HG02678 (cell line): Measurements from ENCODE around the gene MEN1.

Source experiments
- ATAC-seq: cut with Tn5 transposase; IDR thresholded peaks from one replicate; pipeline ENCODE4 v1.9.1; 2021; ENCODE audit warnings: mild to moderate bottlenecking, moderate library complexity; ENCODE audit not compliant: unreplicated experiment

MEN1 gene

DNA sequence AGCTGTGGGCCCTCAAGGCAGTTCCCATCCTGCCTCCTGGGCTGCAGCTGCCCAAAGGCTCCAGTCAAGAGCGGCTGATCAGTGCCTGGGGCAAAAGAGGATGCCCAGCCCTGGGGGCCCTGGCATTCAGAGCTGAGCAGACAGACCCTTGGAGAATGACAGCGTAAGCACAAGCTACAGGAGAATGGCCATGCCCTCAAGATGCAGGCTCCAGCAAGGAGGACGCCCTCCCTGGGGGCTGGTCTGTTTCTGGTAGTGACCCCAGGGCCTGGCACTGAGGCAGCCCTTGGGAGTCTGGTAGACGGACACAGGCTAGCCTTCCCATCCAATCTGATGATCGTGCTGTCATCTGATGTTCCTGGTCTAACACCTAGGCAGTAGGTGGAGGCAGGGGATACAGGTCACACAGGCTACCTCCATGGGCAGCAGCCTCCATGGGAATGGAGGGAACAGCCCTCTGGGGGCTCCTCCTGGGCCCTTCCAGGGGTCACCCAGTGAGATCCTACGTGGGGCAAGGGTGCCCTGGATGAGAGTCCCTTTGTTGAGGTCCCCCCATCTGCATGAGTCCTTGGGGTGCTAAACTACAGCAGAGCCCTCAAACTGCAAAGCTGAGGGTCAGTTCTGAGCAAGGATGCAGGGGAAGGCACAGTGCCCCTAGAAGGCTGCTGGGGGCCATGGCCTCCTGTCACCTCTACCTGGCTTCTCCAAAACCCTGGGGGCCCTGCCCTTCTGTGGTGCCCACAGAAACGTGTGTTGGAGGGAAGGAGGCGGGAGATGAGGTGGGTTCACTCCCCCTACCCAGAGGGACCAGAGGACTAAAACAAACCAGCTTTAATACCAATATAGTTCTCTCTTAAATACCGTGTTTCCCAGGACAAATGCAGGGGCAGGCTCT, 21.8 kb downstream of the MEN1 start:
- no peak for ATAC-seq

DNA sequence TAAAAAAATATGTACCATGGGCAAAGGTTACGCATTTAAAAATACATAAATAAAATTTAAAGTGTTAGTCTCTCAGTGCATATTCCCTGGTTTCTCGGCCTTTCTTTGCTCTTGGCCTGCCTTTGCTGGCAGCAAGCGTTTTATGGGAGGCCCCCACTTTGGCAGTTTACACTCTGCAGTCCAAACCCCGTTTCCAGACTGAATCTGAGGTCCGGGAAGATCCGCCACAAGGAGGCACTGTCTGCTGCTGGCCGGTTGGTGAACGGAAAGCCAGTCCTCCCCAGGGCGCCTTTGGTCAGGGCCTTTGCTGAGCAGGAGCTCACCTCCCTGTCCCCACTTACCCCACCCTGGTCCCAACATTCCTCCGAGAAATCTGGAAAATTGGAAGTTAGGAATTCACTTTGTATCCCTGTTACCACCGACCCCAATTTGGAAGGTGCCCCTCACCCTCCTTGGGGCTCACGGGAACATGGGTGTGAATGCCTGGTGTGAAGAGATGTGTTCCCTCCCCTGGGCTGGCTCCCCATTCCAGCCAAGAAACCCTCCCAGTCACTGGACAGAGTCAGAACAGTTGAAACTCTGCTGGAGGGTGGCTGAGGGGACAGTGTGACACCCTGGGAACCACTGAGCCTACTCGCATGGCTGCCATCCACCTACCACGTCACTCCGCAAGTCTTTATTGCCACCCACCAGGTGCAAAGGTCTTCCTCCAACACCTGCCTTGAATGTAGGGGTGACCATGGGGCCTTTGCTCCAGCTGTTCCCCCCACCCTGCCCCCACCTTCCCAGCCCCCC, 22.6 kb downstream of the MEN1 start:
- no peak for ATAC-seq

DNA sequence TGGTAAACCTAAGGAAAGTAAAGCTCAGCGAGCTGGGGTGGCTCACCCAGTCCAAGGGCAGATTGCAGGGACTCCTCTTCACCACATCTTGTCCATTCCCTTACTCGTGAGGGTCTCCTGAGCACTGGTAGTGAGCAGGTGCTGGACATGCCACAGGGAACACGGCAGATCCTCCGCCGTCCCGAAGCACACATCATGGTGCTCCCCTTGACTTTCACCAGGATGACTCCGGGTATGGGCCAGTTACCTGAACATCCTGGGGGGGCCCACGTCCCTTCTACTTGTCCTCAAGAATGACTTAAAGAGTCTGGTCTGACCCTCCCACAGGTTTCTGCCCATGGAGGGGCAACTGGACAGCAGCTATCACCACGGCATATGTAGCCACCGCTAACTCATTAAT, 24.0 kb downstream of the MEN1 start:
- no peak for ATAC-seq

DNA sequence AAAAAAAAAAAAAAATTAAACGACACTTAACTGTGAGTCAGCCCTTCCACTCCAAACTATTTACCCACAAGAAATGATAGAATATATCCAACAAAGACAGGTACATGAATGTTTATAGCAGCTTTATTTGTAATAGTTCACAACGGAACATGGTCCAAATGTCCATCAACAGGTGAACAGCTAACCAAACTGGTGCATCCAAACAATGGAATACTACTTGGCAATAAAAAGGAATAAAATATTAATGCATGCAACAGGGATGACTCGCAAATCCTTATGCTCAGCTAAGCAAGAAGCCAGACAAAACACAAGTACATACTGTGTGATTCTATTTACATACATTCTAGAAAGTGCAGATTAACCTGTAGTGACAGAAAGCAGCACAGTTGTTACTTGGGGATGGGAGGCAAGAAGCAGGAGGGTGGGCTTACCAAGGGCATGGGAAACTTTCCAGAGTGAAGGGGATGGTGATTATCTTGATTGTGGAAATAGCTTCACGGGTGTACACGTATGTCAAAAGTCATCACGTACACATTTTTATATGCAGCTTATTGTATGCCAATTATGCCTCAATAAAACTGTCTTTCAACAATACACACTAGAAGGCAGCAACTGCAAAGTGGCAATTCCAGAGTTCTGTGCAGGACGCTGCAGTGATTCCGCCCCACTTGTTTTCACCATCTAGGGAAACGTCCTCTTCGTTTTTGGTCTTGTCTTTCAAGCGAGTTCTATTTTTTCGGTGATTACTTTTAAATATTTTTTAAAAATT, 25.4 kb downstream of the MEN1 start:
- ATAC-seq, result no peak

DNA sequence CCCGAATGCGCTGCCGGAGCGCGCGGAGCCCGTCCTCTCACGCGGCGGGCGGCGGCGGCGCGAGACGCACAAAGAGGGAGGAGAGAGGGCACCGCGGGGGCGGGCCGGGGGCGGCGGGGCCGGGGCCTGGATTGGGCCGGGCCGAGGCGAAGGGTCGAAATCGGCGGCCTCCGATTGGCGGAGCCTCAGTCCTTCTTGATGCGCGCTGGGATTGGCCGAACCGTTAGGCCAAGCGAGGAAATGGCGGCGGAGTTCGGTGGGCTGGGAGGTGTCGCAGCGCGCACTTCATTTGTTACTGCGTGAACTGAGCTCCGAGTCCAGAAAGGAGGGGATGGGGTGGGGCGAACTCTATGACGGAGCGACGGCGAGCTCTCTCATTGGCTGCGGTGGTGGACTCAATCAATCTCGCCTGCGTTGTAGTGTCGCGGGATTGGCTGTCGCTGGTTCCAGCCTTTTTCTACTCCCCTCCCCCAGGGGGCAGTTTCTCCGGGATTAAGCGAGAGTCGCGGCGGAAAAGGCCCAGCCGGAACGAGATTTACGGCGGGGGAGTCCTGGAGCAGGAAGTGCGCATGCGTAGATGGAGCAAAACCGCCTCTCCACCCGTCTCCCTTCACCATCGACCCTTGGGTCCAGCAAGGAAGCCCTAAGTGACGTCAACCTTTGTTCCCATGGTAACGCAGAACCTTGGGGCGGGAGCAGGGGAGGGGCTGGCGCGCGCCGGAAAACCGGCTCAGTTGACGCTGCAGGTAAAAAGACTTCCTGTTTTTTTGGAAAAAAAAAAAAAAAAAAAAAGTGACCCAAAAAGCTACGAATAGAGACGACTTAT, 31.7 kb downstream of the MEN1 start, which contains the start of gene SF1:
Gene SF1 (minus strand): TSS at position 70 of the 826 bp plus-strand sequence. CDS start 150 bp downstream, outside the sequence.
- peak; percentile 82 for ATAC-seq

DNA sequence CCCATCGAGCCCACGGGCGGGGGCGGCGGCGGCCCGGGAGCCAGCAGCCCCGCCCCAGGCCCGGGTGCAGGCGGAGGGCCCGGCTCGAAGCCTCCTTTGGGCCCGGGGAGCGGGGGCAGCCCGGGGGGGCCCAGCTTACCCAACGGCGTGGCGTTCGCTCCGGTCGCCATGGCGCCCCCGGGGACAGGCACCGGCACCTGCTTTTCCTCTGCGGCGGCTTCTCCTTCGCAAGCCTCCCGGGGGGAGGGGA, 32.2 kb downstream of the MEN1 start:
- ATAC-seq, result peak; percentile 12

DNA sequence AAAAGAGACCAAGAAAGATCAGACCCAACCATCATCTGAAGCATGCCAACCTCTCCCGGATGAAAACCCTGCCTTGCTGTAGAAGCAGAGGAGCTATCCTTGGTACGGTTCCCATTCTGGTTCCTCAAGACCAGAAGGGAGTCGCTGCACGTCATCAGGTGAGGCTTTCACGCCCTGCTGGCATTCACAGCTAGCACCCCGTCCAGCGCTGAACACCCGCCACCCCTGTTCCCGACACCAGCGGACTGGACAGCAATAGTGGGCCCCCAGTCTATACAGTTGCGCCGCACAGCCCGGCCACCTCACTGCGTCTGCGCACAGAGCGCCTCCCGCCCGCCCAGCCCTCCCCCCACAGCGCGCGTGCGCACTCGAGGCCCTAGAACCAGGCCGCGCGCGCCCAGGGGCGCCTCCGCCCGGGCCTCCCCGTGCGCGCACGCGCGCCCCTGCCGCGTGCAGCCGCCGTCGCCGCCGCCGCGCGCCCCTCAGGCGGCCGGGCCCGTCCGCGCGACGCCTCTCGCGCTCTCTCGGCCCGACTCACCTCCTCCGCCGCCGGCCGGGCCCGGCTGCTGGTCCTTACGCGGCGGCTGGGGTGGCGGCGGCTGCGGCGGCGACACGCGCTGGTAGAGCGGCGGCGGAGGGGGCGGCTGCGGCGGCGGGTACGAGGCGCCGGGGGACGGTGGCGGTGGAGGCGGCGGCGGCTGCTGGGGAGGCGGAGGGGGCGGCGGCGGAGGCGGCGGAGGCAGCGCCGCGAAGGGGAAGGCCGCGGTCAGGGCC, 32.7 kb downstream of the MEN1 start:
- no peak for ATAC-seq

DNA sequence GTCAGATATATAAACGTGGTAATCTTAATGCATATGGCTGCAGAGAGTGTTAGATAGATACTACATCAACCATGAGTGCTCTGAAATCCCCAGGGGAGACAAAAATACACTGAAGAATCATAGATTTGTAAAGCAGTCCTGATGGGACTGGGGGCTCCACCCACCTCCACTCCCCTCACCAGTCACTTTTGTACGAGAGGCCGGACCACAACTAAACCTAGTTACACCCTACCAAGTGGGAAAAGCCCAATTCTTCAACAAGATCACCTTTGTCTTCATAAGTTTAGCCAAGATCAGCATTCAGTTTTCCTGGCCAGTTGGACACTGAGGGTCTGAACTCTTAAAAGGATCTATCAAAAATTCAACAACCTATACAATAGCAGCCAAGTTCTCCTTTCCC, 33.5 kb downstream of the MEN1 start:
- no peak for ATAC-seq

DNA sequence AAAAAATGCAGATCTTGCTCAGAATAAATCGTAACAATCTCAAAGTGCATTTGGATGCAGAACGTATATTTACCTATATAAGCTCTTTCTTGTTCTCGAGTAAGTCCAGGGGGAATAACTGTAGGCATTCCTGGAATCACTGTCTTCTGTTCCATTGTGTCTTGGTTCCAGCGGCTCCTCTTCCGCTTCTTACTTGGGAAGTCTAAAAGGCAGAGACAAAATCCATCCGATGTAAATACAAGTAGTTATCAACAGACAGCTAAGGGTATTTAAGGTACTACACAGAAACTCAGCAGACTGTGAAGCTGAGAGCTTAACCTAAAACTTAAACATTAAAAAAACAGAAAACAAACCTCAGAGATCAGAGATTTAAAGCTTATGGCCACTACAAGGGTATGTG, 33.9 kb downstream of the MEN1 start:
- no peak for ATAC-seq

DNA sequence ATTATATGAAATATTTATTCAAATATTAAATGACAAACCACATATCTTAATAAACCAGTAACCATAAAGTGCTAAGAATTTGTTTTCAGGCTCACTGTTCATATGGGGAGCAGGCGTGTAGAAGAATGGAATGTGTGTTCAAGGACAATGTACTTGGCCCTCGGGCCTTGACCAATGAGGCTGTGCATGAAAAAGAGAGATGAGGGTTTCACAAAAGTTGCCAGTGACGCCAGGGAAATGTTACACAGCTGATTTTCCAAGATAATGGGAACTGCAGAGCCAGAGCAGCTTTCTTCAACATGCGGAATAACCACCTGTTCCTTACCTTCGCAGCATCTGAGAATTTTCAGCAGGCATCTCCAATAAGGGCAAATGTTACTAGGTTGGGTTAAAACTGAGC, 36.2 kb downstream of the MEN1 start:
- ATAC-seq, result no peak

DNA sequence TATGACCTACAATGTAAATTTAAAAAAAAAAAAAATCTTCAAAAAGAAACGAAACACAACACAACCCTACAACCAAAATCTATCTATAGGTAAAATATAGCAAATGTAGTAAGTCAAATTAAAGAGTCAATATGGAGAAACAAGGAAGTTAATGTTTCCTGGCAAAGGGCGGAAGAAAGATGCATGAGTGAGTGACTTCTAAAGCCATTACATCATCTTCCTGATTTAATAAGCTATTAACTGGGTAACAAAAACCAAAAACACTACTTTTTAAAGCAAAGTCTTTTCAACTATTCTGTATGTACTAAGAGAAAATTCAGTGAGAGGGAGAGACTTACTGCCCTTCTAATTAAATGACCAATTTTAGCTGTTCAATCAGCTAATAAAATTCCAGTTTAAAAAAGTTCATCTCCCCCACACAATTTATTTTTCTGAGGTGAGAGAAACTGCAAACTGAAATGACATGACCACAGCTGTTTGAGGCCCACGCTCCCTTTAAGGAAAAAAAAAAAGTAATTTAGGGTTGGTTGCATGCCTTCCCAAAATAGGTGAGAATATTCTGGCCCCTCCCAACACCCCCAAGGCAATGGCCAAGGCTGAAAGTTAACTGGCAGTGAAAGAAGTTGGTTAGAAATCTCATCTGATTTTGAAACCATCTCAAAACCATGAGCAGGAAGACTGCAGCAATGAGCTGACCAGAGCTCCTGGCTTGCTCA, 37.9 kb downstream of the MEN1 start:
- no peak for ATAC-seq

DNA sequence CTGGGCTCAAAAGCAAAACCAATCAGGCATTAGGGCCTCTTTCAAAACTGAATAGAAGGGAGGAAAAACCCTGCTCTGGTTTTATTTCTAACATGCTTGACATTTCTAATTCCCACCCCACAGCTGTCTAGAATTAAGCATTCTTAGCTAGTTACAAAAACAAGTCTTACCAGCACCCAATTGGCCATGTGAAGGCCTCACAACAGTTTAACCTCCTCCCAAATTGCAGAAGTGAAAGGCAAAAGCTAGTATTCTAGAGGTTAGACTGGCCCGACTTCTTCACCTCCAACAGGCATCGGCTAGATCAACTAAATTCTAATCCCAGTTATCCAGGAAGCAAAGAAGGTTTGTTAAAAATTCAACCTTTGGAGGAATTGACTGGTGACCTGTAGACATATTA, 38.5 kb downstream of the MEN1 start:
- ATAC-seq, result no peak

DNA sequence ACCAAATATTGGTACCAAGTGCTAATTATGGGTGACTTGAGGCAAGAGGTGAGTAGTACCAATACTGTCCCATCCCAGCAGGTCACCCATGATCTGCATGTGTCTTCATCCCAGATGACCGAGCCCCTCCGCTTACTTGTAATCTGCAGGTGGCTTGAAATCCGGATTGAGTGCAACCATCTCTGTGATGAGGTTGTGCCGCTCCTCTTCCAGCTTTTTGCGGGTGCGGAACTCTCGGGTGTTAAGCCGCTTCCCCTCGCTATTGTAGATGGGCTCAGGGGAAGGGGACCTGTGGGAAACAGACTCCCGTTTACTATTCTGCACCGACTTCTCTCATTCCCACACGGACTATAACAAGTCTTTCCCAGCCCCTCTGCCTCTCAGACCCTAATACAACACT, 40.2 kb downstream of the MEN1 start:
- ATAC-seq, result no peak

DNA sequence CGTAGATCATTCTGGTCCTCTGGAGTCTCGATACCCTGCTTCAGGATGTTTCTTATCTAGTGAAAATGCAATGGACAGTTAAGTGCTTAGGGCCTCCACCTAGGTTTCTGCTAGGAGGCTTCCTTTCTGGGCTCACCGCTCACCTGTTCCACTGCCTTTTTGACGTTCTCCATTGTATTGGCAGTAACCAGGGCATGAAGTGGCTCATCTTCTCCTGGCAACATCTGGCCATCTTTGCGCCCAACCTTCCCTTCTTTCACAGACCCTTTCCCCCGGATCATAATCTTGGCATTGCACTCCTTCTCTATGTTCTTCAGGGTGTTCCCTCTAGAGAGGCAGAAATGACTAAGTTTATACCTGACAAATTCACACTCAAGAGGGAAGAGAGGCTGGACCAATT, 41.1 kb downstream of the MEN1 start:
- ATAC-seq, result no peak

DNA sequence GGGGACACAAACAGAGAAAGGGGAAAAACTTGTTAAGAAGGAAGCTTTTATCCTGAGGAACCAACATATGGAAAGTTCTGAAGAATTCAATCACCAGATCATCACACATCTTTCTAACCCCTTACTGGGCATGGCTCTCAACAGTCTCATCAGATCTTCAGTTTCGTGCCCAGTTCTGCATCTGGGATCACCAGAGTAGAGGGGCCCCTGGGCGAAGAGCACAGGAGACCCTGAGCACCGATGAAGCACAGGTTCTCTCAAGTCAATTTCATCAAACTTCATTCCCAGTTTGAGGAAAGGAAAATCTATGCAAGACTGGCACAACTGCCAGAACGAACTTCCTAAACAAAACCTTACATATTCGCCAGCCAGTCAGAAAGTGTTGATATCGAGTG, 42.1 kb downstream of the MEN1 start:
- no peak for ATAC-seq

DNA sequence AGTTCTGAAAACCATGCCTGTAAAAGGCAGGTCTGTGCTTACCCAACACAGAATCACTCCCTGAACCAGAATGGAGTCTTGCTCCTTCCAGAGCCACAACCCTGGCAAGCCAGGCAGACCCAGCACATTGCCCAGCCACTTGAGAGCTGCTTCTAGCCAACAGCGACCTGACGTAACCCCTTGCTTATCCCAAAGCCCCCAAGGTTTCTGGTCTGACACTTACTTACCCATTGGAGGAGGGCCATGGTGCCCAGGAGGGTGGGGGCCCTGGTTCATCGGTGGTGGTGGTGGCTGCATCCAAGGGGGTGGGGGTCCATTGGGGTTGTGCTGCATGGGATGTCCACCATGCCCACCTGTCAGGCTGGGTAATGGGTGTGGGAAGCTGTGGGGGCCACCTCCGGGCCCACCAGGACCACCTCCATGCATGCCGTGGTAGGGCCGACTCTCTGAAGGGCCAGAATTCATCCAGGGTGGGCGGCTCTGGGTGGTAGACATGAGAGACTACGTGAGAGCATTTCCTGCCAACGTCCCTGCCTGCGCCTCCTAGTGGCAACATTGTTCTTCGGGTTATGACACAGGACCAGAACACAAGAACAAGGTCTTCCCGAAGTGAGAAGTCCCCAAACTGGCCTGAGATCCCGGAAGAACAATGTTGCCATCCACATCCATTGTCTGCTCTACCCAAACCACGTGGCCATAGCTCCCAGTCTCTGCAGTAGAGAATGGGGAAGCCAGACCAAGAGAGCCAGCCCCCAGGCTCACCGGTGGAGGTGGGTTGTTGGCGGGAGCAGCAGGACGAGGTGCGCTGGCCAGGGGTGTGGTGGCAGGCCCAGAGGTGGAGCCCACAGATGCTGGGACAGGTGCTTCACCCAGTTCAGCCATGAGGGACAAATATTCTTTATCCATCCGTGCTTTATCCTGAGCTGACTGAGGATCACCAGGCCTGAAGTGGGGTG, 42.7 kb downstream of the MEN1 start:
- no peak for ATAC-seq

DNA sequence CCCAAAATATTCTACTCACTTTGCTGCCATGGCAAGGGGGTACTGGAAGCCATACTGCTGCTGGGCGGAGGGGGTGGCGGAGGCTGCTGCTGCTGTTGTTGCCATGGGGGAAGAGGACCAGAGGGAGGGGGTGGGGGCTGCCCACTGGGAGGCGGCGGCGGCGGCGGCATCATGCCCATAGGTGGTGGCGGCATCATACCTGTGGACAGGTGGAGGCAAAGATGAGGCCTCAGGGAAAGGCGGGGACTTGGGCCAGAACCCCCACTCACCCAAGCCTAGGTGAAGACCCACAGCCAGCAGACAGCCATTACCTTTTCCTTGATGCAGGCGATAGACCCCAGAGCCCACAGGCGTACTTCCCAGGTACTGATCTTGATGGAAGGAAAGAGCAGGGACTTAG, 43.5 kb downstream of the MEN1 start:
- no peak for ATAC-seq
